GM08714 (cell line): Measurements from ENCODE around the gene AMPD2.

Source experiments
- H3K4me3 ChIP-seq: fragments of 200-500 bp; sonication (Bioruptor generic); 2 replicates; pipeline ENCODE4 v1.5.1; 2014; ENCODE audit warnings: mild to moderate bottlenecking, low read length, inconsistent platforms
- ZNF274 ChIP-seq: IDR thresholded peaks from 2 replicates; pipeline ENCODE4 v1.6.1; 2012; ENCODE audit warnings: mild to moderate bottlenecking, low read depth, low read length

The AMPD2 gene

GRCh38 chr1:109630081-109630897, 10.7 kb downstream of the AMPD2 start:
- no peak overlapping the region for H3K4me3 ChIP-seq
- no peak for TF ChIP-seq ZNF274

GRCh38 chr1:109630898-109631512, 11.4 kb downstream of the AMPD2 start:
- H3K4me3 ChIP-seq = no peak overlapping the region

GRCh38 chr1:109631513-109632505, 12.2 kb downstream of the AMPD2 start:
- no peak for TF ChIP-seq ZNF274

More at GRCh38 chr1:109630898-109631512, 11.4 kb downstream of the AMPD2 start:
- TF ChIP-seq ZNF274 = no peak

GRCh38 chr1:109632671-109633346, 13.2 kb downstream of the AMPD2 start:
- TF ChIP-seq ZNF274 = no peak
- H3K4me3 ChIP-seq = no peak overlapping the region

More at GRCh38 chr1:109631513-109632505, 12.2 kb downstream of the AMPD2 start:
- H3K4me3 ChIP-seq = no peak overlapping the region

GRCh38 chr1:109634292-109634691, 14.7 kb downstream of the AMPD2 start:
- no peak for TF ChIP-seq ZNF274
- H3K4me3 ChIP-seq = no peak overlapping the region

GRCh38 chr1:109634771-109635750, 15.4 kb downstream of the AMPD2 start:
- H3K4me3 ChIP-seq = no peak overlapping the region
- TF ChIP-seq ZNF274 = no peak

- H3K4me3 ChIP-seq = no peak overlapping the region
- no peak for TF ChIP-seq ZNF274
Measured at GRCh38 chr1:109635862-109636200, 16.2 kb downstream of the AMPD2 start.

GRCh38 chr1:109636201-109636952, 16.7 kb downstream of the AMPD2 start:
- no peak overlapping the region for H3K4me3 ChIP-seq
- no peak for TF ChIP-seq ZNF274

GRCh38 chr1:109637446-109637845, 17.8 kb downstream of the AMPD2 start:
- no peak for TF ChIP-seq ZNF274
- H3K4me3 ChIP-seq = no peak overlapping the region

- no peak overlapping the region for H3K4me3 ChIP-seq
- TF ChIP-seq ZNF274 = no peak
Measured at GRCh38 chr1:109639063-109639840, 19.6 kb downstream of the AMPD2 start.

GRCh38 chr1:109639841-109640184, 20.2 kb downstream of the AMPD2 start:
- no peak overlapping the region for H3K4me3 ChIP-seq
- no peak for TF ChIP-seq ZNF274

GRCh38 chr1:109640285-109640865, 20.7 kb downstream of the AMPD2 start:
- TF ChIP-seq ZNF274 = no peak
- no peak overlapping the region for H3K4me3 ChIP-seq
